Posterior cingulate gyrus (tissue), 11 donors: Measurements from ENCODE around the gene HOXB5.

Experiments
- DNase-seq, 10 donors: peaks; one replicate each; pipeline versions ENCODE4 v3.0.0 to v3.0.0-alpha.2; 2020 to 2021; ENCODE audit warnings: mixed read lengths in 3 of 10
- intact Hi-C: fragments of 100-400 bp; cut with DNase I; formaldehyde crosslinking; loops from one replicate; pipeline ENCODE4 v1.15.1; 2023

HOXB5 gene

DNA sequence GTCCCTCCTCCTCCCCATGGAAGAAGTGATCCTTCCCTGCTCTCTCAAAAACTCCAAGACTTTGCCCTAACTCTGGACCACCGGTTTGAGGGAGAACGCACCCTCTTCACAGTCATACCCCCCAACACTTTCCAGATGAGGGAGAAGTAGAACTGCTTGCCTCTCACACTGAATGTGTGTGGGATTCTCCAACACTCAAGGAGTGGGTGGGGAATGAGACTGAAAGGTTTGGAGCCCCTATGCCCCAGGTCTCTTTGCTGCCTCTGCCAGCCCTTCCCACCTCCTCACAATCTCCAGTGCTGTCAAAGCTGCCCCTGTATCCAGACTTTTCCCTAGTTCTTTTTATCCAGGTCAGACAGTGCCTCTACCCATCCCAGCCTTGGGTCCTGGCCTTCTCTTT is 26.9 kb downstream of the HOXB5 start:
- intact Hi-C loops, result no loop called here

DNA sequence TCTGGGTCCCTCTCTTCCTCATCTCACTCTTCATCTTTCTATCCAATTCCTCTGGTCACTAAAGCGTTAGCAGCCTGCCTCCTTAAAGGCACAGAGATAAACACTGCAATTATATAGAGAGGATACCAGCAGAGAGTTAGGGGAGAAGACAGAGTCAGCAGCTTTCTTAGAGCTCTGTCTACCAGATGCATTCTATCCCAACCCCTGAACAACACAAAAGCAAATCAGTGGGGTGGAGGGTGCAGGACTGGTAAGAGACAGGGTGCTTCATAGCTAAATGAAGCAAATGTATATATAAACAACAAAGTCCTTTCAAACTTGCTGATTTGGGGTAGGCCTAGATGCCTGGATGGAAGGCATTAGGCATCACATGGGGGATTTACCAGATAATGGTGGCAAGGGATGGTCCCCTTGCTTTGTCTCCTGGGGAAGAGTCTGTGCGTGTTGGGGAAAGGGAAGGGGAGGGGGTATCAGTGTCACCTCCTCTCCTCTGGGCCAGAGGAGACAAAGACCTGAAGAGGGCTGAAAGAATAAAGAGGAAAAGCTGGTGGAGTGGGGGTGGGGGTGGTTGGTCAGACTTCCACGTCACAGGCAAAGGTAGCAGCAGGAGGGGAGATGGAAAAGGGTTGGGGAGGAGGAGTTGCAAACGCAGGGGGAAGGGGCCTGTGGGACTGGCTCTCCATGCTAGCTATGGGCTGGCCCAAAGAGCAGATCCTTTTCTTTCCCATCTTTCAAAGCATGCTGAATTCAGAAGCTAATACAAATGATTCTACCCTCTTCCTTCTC is 27.5 kb downstream of the HOXB5 start:
- intact Hi-C loops, result no loop called here
- no peak for DNase-seq

More for the DNA sequence above, 26.9 kb downstream of the HOXB5 start:
- DNase-seq, result no peak

DNA sequence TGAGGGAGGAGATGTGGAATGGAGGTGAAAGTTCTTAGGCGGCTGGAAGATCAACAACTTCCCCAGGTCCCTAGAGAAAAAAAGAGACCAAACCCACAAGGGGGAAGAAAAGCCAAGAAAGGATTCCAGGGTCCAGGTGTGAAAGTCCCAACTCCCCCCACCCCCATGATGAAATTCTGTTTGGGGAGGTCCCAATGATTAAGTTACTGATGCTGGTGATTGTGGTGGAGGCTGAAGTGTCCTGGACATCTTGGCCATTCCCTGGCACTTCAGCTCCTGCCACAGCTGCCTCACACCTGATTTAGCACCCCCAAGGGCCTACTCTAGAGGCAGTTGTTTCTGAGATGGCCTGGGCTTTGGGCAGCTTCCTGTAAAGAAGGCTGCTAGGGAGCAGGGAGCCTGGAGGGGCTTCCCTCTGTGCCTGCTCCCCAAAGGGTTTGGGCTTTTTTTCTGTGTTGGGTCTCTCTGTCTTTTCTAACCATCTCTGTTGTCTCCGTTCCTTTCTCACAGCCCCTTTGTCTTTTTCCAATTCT is 28.5 kb downstream of the HOXB5 start:
- no peak for DNase-seq
- intact Hi-C loops, result no loop called here

DNA sequence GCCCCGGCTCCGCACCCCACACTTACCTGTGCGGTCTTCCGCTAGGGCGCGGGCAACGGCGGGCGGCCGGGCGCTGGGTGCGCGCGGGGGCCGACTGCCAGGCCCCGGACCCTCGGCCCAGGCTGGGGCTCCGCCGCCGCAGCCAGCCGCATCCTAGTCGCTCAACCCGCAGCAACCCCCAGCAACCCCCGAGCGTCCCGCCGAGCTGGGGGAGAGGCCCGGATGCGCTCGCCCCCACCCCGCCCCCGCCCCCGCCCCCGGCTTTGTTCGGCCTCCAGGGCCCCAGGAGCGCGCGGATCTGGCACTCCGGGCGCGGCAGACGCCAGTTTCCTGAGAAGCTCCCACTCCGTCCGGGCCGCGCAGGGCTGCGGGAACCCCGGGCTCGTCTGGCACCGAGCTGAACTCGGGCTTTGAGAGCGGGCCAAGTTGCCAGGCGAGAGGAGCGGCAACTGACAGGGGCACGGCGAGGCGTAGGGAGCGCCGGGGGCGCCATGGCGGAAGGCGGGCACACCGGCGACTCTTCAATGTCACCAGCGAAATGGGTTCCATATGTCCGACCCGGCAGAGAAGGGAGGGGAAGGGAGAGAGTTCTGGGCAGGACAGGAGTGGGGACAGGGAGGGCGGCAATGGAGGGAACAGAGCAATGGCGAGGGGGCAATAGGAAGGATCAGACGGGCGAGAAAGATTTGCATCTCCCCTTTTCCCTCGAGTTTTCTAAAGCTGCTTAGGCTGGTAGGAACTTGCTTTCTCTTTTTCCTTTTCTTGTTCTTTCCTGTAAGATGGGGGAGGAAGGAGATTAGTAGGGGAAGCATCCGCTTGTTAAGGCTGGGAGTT is 29.2 kb downstream of the HOXB5 start:
- no peak for DNase-seq
- intact Hi-C loops, result no loop called here

DNA sequence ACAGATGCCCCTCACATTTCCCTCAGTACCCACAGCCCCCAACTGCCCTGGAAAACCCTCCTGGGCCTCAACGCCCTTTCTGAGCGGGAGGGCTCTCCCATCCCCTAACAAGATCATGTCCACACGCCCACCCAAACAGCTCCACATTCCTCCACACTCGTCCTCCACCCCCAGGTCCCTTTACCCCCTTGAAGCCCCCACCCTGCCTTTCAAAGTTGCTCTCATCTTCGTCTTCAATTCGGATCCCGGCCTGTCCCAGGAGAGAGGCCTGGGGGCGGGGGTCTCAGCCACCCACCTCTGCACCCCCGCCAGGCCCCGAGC is 29.8 kb downstream of the HOXB5 start:
- intact Hi-C loops, result no loop called here
- DNase-seq, result no peak

DNA sequence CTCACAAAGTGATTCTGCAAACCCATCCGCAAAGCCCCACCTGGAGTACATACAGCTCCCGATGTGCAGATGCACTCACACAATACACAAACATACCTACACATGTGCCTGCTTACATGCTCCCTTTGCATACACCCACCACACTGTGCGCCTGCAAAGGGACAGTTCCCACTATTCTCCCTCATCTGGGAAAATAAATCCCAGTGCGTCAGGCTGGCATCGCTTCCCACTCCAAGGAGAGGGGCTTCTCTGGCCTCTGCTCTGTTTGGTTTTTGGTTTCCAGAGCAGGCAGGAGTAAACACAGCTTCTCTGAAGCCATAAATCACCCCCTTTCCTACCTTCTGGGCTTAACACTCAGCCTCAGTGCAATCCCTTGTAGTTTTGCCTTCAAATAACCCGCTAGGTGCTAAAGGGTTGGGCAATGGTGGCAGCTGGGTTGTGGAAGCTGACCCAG is 30.2 kb downstream of the HOXB5 start:
- DNase-seq, result no peak
- intact Hi-C loops, result no loop called here

DNA sequence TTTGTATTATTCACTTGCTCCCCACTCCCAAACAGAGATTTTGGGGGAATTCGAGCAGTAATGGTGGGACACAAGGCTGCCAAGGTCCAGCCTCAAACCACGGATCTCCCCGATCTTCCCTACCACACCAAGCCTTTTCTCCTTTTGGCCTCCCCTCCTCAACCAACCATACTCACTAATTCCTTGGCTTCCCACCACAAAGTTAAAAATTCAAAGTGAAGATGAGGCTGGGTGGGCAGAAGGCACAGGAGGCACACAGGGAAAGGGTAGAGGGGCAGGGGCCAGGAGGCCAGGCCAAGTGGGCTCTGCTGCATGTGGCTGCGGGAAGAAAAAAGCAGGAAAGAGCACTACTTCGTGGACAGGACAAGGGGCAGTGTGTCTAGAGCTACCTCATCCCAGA is 30.6 kb downstream of the HOXB5 start:
- intact Hi-C loops, result no loop called here
- no peak for DNase-seq

DNA sequence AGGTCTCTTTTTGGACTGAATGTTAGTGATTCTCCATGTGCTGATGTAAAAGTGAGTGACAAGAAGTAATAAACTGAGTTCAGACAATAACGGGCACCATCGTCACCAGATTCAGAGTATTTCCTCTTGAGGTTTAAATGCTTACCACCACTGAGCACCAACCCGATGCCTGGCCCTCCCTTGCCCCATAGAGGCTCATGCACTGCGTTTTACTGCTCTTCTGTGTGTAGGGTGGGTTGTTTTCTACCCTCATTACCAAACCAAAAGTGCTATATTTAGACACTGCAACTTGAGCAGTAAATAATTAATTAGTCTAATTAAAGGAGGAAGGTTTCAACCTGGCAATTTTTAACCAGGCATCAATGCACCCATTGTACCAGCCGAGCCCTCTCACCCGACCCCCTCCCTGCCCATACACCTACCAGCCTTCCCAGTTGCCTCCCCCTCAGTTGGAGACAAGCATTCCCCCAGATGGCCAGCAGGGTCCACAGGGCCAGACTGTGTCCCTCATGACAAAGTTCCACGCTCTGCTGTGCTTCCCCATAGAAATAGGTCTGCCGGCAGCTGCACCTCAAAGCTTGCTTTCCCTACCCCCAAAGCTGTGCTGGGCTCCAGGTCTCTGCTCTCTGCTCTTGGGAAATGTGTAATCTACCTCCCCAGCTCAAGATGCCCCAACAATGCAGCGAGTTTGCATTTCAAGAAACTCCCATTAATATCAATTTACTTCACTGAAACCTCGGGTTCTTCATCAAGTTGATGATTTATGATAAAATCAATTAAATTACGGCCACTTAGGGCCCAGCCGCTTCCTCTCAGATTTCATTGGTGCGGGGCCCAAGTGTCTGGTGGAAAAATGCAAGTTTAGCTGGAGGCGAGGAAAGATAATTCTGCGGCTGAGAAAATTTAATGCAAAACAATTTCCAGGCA is 31.4 kb downstream of the HOXB5 start:
- intact Hi-C loops, result no loop called here
- DNase-seq, result no peak

DNA sequence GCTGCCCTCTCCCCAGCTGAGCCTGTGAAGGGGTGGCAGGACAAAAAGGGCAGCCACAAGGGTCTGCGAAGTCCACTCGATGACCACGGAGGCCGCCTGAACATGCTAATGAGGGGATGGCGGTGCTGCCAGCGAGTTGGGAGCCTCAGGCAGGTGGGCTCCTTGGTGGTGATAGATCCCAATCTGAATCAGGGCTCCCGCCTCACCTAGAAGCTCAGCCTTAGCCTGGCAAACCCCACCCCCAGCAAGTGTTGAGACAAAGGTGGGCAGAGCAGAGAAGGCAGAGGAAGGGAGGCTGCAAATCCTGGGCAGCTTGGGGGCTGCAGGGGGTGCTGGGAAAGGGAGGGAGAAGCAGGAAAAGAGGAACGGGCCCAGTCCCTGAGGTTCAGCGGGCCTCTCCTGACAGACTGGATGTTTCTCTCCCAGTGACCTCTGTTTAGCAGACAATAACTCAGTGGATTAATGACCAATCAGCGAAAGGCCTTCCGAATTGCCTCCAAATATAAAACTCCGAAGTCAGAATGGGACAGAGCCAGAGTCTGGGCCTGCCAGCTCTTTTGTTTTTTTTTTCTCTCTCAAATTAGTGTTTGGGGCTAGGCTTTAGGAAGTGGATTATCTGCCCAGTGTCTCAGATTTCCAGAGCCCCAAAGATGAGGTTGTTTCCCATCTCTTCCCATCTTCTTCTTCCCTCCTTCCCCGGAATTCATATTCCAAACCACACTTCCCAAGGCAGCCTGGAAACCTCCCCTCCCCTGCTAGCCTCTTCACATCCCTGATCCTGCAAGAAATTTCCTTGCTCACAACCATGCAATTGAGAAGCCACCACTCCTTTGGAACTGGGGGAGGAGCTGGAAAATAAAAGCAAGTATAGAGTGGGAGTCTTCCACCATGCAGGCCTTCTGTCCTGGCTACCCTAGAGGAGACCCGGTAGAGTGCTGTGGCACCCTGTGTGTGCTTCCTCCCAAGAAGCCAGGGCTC is 33.5 kb downstream of the HOXB5 start:
- no peak for DNase-seq
- intact Hi-C loops, result no loop called here

DNA sequence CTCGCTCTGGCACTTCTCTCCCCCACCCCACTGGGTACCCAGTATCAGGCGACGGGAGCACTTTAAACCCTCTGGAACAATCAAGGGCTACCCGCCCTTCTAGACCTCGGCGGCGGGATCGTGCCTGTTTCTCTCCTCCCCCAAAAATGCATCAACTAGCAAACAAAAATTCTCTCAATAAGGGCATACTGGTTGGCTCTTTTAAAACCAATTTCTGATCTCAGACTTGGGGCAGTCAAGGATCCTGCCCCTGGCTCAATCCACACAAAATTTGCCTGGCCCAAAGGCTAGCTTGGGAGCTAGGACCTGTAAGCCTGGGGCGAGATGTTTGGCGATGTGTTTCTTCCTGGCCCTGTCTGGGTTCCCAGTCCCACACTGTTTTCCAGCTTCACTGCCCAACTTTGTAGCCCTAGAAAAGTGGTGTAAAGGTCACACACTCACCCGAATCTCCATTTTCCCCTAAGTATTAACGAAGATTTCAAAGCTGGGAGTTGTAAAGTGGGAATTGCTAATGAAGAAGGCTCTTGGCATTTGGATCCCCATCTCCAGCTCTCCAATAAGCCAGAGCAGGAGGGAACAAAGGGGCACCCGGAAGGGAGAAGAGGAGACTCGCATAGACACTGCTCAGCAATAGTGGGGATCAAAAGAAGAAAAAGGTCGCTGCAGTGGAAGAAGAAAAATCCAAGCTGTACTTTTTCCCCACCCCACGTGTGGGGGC is 34.3 kb downstream of the HOXB5 start:
- DNase-seq, result no peak
- intact Hi-C loops, result no loop called here

DNA sequence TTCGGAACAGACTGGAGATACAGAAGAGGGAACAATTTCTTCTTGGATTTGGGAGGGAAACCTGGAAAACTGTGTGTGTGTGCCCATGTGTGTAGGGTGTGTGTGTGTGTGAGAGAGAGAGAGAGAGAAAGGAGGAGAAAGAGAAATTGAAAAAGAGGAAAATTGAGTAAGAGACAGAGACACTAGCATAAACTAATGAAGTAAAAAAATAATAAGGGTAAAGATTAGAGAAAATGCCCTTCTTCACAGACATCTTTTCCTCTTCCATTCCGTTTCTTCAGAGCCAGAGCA is 34.8 kb downstream of the HOXB5 start:
- intact Hi-C loops, result no loop called here

DNA sequence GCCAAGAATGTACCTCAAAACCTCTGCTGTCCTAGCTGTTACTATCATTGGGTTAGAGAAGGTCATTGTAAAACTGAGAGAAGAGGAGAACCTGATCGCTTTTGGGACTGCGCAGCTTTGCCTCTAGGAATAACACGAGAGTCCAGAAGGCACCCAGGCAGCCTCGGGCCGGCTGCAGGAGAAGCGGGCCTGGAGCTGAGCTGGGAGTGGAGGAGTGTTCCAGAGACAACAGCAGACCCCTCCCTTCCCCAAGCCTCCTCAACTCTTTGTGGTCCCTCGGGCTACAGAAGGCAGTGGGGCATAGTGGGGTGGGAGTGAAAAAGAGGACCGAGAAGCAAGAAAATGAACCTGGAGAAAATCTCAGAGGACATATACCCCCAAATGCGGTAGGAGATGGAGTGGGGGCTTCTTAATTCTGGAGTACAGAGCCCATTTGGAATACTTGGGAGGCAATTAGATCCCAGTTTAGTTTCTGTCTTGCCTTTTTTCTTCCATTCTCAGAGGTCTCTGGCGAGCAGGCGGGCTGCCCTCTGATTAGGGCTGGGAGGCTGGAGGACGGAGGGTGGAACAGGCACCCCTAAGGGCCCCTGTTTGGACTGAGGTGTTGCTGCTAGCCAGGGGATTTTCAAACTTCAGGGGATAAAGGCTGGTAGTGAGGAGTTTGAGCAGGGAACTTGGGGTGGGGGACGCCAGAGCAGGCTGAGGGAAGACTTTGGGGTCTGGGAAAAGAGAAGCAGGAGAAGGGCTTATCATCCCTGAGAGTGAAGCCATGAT is 35.3 kb downstream of the HOXB5 start:
- no peak for DNase-seq
- intact Hi-C loops, result no loop called here

More for the DNA sequence above, 34.8 kb downstream of the HOXB5 start:
- no peak for DNase-seq

DNA sequence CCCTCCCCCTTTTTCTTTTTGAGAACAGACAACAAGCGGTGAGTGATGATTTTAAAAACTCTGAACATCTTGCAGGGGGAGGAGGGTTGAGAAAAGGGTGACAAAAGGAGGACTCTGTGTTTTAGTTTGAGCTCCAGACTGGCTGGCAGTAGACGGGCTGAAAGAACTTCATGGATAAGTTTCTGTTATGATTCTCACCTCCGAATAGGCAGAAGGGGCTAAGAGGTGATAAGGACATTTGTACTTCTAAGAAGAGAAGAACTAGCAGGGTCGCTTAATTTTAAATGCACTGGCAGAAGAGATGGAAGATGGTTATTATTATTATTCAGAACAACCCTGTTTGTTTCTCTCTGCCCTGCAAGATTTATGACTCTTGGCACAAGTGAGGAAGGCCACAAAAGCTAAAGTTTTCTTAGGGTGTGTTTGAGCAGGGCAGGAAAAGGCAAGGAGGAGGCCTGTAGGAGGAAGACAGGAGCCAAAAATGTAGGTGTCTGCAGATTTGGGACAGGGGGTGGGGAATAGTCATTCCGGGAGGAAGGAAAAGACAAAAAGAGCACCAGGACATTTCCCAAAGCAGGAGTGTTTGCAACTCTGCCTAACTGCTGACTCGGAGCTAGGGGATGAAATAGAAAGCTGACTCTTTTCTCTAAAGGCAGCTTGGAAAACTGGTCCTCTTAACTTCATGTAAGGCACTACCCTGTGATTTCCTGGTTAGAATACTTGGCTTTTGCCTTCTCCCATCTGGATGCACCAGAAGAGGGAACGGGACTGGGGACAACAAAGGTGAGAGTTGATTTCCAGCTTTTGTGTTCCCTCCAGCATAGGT is 36.8 kb downstream of the HOXB5 start:
- no peak for DNase-seq
- intact Hi-C loops, result no loop called here

DNA sequence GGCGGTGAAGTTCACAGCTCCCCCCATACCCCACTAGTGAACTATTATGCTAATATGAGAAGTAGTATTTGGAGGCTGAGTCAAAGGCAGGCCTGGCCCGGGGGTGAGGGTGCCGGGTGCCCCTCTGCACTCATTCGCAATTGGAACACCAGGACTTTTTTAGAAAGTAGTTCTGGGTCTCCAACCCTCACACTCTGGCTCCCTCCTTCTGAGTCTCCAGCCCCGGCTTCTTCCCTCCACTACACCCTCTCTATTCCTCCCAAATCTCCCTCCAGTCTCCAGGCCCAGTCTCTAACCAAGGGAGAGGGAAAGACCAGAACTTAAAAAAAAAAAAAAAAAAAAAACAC is 37.4 kb downstream of the HOXB5 start:
- intact Hi-C loops, result no loop called here
- DNase-seq, result no peak

DNA sequence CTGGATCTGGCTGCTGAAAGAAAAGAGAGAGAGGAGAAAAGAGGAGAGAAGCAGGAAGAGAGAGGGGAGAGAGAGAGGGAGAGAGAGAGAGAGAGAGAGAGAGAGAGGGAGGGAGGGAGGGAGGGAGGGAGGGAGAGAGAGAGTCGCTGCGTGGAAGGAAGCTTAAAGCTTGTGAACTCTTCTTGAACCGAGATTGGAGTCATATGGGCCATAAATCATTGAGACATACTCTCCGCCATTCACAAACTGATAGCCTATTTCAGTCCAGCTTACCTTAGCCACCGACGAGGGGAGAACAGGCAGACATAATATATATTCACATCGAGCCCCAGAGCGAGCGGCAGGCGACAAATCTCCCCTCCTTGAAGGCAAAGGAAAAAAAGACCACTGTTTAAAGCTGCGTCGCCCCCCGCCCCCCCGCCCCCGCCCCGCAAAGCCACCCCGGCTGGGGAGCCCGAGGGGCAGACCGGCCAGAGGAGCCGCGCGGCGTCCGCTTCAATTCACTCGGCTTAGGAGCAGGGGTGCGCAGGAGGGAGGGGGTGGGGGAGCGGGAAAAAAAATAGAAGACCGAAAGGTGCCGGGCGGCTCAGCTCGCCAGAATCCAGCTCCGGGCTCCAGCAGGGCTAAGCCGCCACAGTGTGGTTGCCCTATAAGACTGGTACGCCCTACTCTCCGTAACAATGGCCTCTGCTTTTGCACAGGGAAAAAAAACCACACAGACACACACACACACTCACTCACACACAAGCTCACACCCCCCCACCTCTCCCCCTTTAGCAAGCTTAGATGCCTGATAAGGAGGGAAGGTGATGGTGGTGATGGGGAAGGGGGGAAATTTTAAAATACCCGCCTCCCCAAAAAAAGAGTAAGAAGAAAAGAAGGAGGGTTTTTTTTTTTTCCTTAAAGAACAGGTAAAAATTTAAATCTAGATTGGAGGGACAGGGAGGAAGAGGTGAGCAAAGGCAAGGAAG is 38.0 kb downstream of the HOXB5 start:
- intact Hi-C loops, result no loop called here
- no peak for DNase-seq
